GM18526 (cell line): Measurements from ENCODE around the gene CMTM3.

Source experiments
- POLR2A ChIP-seq: IDR thresholded peaks from 3 replicates; pipeline ENCODE4 v1.6.1; 2011; ENCODE audit not compliant: insufficient read length; ENCODE audit errors: extremely low read depth

The CMTM3 gene

DNA sequence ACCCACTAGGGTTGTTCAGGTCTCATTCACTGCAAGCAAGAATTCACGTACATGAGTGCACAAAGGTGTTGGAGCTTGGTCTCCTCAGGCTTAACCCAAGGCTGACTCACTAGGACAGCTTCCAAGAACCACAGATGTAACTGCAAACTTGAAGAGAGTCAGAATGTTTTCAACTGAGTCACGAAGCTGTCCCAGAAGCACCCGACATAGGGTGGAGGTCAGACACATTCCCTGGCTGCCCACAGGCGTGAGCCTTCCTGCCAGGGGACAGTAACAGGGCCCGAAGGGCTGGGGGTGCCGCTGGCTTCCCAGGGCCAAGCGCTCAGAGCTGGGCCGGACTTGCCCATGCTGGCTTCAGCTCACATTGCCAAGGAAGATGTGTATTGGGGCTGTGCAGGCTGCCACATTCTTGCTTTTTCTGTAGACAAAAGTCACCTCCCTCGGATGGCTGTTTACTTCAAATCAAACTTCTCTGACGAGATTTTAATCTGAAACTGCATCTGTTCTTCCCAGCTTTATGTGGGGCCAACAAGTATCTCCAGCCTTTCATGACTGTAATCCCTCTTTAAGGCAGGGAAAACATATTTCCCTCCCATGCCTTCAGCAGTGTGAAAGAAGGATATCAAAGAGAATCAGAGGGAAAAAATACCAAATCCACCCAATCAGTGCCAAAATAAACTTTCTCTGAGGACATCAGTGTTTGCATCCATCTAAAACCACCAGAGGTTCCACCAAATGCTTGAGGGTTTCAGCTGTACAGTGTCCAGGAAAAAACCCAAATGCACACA, 14.3 kb downstream of the CMTM3 start:
- TF ChIP-seq POLR2A = no peak

DNA sequence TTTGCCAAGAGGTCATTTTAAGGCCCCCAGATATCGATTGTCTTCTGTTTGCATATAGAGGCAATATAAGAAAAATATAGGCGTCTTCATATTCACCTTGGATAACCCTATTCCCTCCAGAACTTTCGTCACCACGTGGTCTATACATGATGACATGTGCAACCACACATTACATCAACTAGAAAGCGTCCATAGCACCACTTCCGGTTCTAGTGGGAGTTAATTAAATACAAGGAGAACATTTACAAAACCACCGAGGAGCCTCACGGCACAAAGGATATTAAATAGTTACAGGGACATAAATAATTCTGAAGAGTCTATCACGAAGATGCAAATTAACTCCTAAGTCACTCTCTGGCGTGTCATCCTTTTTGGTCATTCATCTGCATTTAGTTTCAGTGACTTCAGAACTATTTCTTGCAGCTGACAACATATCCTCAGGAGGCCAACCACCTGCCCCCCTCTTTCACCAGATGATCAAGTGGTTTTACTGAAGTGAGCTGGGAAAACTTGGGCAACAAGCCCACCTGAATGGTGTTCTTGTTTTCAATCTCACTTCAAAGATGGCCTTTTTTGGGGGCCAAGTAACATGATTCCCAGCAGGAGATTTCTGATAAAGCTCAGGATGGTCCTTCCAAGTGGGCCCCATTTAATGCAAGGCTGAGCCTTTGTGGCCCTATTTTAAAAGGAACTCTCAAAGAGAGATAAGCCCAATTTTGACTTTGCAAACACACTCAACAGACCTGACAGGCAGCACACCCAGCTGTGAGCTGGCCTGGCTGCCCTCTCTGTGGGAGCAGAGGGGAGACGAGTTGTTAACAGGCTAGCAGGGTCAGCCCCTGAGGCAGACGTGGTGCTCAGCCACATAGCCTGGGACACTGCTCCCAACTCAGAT, 15.3 kb downstream of the CMTM3 start:
- TF ChIP-seq POLR2A = no peak

DNA sequence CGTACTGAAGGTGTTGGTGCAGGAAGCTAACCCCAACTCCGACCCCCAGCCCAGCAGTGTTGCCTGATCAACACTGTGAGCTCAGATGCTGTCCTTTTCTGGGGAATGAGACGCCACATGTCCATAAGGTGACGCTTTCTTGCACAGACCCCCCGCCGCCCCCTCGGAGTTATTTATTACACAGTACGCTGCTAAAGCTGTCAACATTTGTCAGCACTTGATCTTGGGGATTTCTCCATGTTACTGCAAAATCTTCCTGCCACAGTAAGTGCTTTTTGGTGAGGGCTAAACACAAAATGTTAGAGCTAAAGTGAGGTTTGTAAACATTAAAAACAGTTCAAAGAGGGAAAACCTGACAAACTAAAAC, 15.9 kb downstream of the CMTM3 start:
- TF ChIP-seq POLR2A = no peak

DNA sequence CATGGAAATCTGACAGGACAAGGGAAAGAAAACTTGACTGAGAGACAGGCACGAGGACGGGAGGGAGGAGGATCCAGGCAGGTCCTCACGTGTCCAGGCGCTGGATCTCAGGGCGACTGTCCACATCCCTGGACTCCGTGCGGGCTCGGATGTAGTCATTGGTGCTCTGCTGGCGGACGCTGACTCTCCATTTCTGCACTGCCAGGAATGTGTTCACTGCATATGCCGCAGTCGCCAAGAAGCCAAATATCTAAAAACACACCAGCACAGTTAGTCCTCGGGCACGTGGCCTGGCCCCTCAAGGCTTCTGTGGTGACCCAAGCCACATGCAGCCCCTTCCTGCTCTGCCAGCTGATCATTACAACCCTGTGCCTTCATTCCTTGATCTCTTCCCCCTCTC, 17.5 kb downstream of the CMTM3 start:
- TF ChIP-seq POLR2A = no peak

DNA sequence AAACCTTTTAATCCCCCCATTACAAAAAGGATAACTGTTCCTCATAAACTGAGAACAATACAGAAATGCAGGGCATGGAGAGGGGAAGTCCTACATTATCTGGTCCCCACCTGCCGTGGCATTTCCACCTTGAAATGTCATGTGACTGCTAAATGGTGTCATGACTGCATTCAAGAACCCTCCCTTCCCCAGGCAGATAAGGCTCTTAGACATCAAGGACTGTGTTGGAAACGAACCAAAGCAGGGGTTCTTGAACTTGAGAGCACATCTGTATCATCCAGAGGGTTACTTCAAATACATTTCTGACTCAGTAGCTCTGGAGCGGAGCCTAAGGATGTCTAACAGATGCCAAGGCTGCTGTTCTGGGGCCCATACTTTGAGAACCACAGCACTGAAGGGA, 18.4 kb downstream of the CMTM3 start:
- no peak for TF ChIP-seq POLR2A

DNA sequence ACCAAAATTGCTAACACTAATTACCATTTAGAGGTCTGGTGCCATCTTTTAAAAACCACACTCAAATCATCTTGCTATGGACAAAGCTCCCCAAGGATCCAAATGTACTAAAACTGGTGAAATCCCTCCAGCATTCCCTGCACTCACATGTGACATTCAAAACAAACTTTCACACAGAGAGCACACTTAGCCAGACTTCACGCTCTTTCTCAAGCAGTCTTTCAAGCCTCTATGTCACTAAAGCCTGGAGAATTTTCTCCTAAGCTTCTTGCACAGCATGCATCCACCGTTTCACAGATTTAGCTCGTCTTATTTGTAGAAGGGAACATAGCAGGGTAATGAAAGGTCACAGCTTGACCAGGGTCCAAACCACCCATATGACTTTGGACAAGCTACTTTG, 19.3 kb downstream of the CMTM3 start:
- no peak for TF ChIP-seq POLR2A

DNA sequence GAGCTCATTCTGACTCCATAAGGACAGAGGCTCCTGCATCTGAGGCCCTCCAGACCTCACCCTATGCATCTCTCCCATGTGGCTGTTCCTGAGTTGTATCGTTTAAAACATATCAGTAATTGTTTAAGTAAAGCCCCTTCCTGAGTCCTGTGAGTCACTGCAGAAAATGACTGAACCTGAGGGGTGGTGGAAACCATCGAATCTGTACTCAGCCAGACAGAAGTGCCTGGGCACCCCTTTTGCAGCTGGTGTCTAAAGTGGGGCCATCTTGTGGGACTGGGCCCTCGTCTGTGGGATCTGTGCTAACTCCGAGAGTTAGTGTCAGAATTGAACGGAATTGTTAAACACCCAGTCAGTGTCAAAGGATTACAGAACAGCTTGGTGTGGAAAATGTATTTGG, 25.4 kb downstream of the CMTM3 start:
- TF ChIP-seq POLR2A = no peak

DNA sequence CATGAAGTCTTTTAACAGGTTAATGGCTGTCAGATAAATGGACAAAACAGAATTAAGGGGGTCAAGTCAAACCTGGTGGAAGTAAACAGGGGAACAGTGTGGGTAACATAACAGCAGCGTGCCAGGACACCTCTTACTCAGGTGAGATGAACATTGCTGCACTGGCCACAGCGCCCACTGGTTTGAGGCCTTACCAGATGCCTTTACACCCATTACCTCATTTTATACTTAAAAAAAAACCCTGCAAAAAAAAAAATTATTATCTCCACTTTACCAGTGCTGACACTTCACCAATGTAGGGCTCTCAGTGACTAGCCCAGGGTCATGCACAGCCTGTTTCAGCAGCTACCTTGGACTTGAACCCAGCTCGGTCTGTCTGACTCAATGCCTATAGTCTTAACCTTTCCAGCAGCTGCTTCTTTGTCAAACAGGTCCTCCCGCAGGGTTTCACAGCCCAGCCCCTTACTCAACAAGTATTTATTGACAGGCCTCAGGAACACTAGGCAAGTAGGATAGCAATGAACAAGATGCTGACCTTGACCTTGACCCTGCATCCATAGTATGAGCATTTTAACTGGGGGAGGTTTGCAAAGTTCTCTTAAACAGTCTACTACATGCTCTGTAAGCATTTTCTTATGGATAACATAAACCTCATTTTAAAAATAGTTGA, 30.2 kb downstream of the CMTM3 start:
- TF ChIP-seq POLR2A = no peak

DNA sequence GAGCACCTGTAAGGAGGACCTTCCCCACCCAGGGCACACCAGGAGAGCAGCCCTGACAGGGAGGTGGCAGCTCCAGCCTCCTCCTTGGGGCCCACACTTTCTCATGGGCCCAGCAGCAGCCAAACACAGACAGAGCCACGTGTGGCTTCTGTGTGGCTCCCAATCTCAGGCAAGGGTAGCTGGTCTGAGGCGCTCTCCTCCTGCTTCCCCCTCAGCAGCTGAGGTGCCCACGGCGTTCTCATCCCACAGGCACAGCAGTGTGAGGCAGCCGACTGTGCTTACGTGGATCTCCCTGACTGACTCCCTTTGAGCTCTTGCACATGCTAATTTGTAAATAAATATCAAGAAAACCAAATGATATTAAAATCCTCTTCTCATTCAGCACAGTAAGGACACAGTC, 30.9 kb downstream of the CMTM3 start:
- TF ChIP-seq POLR2A = no peak

DNA sequence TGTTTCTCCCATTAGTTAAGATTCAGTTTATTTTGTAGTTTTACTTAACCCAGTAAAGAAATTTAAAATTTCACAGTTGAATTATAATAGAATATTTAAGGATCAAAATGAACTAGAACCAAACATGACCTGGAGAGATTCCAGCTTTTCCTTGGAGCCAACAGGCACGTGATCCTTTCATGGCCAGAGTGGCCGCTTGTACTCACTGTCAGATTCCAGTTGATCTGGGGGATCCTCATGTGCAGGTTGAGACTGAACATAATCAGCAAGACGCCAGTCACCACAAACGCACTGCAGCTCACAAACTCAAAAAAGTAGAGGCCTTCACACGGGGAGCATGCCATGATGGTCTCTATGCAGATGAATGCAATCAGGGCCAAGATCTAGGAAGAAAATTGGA, 31.7 kb downstream of the CMTM3 start:
- TF ChIP-seq POLR2A = no peak

DNA sequence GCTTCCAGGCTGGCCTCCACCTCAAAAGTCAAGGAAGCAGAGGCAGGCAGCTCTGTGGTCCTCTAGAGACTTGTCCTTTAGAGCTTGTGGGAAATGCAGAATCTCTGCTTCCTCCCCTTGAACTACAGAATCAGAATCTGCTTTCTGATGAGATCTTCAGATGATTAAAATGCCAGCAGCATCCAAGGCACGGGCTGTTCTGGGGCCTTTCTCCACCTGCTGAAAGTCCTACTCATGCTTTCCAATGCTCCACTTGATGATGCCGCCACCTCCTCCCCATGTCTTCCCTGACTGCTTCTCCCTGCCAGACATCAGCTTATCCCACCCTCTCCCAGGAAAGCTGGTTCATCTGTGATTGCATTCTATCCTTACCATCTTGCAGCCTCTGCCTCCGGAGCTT, 33.3 kb downstream of the CMTM3 start:
- no peak for TF ChIP-seq POLR2A

DNA sequence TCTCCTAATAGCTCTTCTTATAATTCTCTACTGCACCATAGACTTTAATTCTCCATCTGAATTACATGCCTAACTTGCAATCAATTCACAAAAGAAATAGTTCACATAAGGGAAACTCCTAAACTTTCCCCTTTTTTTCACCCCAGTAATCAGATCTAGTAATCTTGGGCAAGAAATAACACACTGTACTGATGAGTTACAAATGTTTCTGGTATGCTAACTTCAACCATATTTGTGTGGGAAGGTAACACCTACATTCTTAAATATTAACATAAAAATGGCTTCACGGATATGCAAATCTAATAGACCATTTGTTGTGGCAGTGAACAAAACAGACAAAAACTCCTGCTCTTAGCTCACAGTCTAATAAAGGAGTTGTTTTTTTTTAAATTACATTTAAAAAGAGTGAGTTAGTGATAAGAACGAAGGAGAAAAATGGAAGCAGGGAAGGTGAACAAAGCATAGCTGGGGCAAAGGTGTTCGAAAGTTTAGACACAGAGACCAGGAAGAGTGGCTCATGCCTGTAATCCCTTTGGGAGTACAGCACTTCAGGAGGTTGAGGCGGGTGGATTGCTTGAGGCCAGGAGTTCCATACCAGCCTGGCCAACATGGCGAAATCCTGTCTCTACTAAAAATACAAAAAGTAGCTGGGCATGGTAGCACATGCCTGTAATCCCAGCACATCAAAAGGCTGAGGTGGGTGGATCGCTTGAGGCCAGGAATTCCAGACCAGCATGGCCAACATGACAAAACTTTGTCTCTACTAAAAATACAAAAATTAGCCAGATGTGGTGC, 34.8 kb downstream of the CMTM3 start:
- TF ChIP-seq POLR2A = no peak

DNA sequence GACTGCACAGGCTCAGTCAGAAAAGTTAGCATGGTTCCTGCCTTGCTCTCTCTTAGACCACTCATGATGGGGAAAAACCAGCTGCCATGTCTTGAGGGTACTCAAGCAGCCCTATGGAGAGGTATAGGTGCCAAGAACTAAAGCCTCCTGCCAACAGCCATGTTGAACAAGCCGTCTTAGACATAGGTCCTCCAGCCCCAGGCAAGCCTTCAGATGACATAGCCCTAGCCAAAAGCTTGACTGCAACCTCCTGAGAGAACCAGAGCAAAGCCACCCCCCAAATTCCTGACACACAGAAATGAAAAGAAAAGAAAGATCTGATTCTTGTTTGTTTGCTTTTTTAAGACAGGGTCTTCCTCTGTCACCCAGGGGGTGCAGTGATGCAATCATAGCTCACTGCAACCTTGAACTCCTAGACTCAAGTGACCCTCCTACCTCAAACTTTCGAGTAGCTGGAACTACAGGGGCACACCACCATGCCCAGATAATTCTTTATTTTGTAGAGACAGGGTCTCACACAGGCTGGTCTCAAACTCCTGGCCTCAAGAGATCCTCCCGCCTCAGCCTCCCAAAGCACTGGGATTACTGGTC, 36.3 kb downstream of the CMTM3 start:
- TF ChIP-seq POLR2A = no peak

DNA sequence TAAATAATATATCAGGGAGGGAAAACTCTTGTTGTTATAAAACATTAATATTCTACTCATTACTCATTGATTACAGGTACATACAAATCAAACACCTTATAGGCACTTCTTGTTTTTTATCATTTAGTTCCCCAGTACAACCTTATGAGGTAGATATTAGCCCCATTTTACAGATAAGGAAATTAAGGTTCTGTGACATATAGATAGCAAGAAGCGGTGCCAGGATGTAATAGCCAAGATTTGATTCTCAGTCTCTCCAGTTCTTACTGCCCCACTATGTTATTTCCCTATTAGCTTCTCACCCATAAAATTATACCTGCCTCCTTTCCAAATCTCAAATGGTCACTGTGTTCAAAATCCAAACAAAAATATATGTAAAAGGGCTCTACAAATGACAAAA, 36.9 kb downstream of the CMTM3 start:
- TF ChIP-seq POLR2A = no peak

DNA sequence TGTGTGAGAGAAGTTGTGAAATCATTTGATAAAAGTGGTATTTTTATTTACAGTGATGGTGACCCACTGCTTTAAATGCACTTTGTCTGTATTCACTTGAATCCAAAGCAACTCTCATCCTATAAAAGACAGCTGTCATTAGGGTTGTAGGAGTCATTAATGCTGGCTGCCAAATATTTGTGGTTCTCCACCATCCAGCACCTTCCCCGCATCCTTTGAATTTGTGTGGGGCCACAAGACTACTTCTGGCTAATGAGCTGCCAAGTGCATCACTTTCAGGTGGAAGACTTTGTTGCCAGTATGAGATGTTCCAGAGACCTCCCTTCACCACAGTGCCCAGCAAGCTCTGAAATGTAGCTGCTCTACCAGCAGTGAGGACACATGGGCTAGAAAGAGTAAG, 43.4 kb downstream of the CMTM3 start:
- no peak for TF ChIP-seq POLR2A

DNA sequence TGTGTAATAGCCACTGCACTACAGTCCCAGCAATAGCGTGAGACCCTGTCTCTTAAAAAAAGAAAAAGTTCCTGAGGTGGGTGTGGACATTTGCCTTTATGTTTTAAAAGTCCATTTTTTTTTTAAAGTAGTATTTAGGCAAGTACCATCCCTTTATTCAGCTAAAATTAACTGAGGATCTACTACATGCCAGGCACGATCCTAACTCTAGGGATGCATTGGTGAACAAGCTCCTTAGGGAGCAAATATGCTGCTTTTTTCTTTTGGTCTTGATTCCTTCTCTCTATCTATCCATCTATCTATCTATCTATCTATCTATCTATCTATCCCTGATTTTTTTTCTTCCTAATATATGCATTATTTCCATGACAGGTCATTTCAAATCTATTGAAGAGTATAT, 44.7 kb downstream of the CMTM3 start:
- no peak for TF ChIP-seq POLR2A
